ENCODE measurements around the gene PRKCB. TPM values are rescaled to one million over a fixed set of nuclear protein-coding genes. Genes with fewer than 3 reads are reported as not detected.

PRKCB gene
- polyA plus RNA-seq, 1 experiment = not detected

- no peaks in the 10 kb centered on the region for H3K36me3 ChIP-seq (ENCODE audit: control insufficient read depth, insufficient read depth, low read length)
- ChIA-PET CTCF (no interaction called here), POLR2A (no interaction called here)
- no peak for TF ChIP-seq CTCF (IDR thresholded peaks at IDR 0.05; ENCODE audit: insufficient read depth, low read depth, low read length)
- no peak within 1 kb of the TSS for H3K4me3 ChIP-seq (ENCODE audit: low read depth, low read length)
- no peaks in the 10 kb centered on the region for H3K27me3 ChIP-seq (ENCODE audit: control insufficient read depth, insufficient read depth, low read length)
- no peak for DNase-seq (ENCODE audit: low read depth)
Measured at GRCh38 chr16:24255456-24256371, 419.9 kb downstream of the PRKCB start, which contains the start of gene CACNG3. TSS of gene CACNG3 (plus strand) at chr16:24256335. CDS start at chr16:24256755, 420 bp downstream.

DNA sequence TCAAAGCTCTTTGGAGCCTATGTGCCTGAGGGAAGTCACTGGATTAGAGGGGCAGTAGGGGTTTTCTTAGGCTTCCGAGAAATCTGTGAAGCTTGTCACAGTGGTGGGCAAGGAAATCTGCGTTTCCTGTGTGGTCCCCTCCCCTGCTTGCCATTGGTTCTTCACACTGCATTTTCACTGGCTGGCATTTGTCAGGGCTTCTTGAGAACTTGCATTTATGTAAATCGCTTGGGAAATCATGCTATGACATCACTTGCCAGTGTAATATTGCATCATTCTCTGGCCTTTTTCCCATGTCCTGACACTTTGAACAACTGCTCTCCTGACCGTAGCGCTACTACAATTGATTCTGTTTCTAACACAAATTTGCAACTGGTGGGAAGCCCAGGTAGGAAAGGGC, 422.2 kb downstream of the PRKCB start:
- ChIA-PET CTCF (no interaction called here), POLR2A (no interaction called here)
- no peaks in the 10 kb centered on the region for H3K27me3 ChIP-seq (ENCODE audit: control insufficient read depth, insufficient read depth, low read length)
- H3K4me3 ChIP-seq (ENCODE audit: low read depth, low read length) = no peak overlapping the region
- H3K36me3 ChIP-seq (ENCODE audit: control insufficient read depth, insufficient read depth, low read length) = no peaks in the 10 kb centered on the region
- DNase-seq (ENCODE audit: low read depth) = no peak
- TF ChIP-seq CTCF (IDR thresholded peaks at IDR 0.05; ENCODE audit: insufficient read depth, low read depth, low read length) = no peak

GRCh38 chr16:24258791-24259190, 423.0 kb downstream of the PRKCB start:
- Histone ChIP-seq H3K4me3 (ENCODE audit: low read depth, low read length) (no peak overlapping the region), H3K27me3 (ENCODE audit: control insufficient read depth, insufficient read depth, low read length) (no peaks in the 10 kb centered on the region), H3K36me3 (ENCODE audit: control insufficient read depth, insufficient read depth, low read length) (no peaks in the 10 kb centered on the region)
- no peak for TF ChIP-seq CTCF (IDR thresholded peaks at IDR 0.05; ENCODE audit: insufficient read depth, low read depth, low read length)
- POLR2A ChIA-PET = no interaction called here
- no peak for DNase-seq (ENCODE audit: low read depth)
- CTCF ChIA-PET = no interaction called here

DNA sequence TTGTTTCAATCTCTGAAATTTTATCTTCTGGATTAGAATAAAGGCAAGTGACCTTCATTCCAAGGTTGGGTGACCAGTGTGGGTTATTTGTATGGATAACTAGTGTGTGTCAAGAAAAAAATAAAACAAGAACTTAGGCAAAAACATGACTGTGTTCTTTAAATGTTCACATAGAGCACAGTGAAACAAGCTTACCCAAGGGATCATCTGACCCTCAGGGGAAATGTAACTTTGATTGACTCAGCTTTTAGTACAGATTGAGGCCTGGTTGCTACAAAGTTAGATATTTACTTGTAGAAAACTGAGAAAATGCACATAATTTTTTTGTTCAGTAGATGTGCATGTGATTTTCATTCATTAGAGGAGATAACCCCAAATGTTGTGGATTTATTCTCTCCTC, 427.0 kb downstream of the PRKCB start:
- CTCF ChIA-PET = no interaction called here
- Histone ChIP-seq H3K4me3 (ENCODE audit: low read depth, low read length) (no peak overlapping the region), H3K27me3 (ENCODE audit: control insufficient read depth, insufficient read depth, low read length) (no peaks in the 10 kb centered on the region), H3K36me3 (ENCODE audit: control insufficient read depth, insufficient read depth, low read length) (no peaks in the 10 kb centered on the region)
- TF ChIP-seq CTCF (IDR thresholded peaks at IDR 0.05; ENCODE audit: insufficient read depth, low read depth, low read length) = no peak
- POLR2A ChIA-PET = no interaction called here
- no peak for DNase-seq (ENCODE audit: low read depth)

Small RNA genes within 50 kb of the gene (small RNA-seq; reads per million reads assigned to genes)
- gene MIR1273H (ENCODE audit: insufficient read length, low read depth, low replicate concordance) = not detected

Other genes with a start within 250 kb of the PRKCB start
- 64.6 and 71.9 TPM in 2 replicates for gene NDUFAB1, start 239.7 kb upstream of the PRKCB start, polyA plus RNA-seq (2011; rRNA removed)
- gene PALB2, start 194.7 kb upstream of the PRKCB start, polyA plus RNA-seq (2011; rRNA removed) = 3.2 and 5.7 TPM in 2 replicates
- 54.0 and 79.1 TPM in 2 replicates for gene DCTN5, start 194.5 kb upstream of the PRKCB start, polyA plus RNA-seq (2011; rRNA removed)
- gene PLK1, start 157.1 kb upstream of the PRKCB start, polyA plus RNA-seq (2011; rRNA removed) = 21.7 and 54.0 TPM in 2 replicates
- gene ERN2, start 122.8 kb upstream of the PRKCB start, polyA plus RNA-seq (2011; rRNA removed) = 0.23 TPM in 1 of 2 replicates, not detected in the other
- not detected in 2 replicates for gene CHP2, start 81.0 kb upstream of the PRKCB start, polyA plus RNA-seq (2011; rRNA removed)

Measured in BJ (cell line).